Measurements from ENCODE around the gene GRM5.

GRM5 gene

DNA sequence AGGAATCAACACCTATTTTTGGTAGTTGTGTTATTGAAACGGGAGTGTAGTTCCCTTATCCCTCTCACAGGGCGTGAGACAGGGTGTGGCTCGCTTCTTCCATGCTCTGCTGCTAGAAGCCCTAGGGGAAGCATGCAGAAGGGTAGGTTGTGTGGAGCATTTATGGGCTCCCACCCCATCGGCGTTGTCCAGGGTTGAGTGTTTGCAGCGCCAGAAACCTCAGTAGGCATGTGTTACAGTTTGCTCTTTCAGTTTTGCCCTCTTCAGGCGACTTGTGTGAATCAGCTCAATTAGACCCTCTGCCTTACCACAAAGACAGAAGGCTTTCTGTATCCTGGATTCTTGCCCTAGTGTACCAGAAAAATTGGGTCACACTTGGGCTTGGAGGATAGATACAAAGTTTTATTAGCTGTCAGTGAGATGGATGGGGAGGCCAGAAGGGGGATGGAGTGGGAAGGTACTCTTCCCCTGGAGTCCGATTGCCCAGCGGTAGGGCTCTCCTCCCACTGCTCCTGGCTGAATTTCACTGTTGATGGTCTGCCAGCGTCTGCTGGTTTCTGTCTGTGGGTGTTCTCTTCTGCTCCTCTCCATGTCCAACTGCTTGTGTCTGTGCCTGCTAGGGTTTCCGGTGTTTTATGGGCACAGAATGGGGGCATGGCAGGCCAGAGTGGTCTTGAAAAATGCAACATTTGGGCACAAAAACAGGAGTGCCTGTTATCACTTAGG, 369.9 kb downstream of the GRM5 start:
- DNase-seq (ENCODE audit: low read depth) = no peak

DNA sequence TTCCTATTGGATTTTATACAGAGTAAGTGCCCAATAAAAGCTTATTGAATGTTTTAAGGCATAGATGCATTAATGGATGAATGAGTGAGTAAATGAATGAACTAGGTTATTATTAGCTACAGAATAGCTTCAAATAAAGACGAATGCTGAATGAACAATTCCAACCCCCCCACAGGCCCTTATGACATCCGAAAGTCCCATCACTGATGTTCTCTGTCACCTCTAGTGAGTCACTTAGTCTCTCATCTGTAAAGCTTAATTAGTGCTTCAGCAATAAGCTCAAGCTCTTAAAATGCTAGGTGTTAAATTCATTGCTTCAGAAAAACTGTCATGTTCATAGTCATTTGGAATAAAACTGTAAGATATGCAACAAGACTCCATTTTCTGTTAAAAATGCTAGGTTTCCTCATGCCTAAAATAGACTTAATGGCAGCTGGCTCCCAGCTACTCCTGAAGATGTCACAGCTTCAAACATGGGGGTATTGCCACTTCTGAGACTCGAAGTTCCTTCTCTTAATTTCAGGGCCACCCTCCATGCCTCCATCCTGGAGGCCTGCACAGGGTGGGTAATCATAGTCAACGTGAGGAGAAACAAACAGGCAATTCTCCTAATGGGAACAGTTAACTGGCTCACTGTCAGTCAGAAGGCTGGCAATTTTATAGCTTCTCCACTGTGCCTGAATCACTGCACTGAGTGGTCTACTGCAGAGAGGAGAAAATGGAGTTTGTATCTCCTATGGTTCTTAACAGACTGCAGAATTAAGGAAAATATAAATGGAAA, 373.3 kb downstream of the GRM5 start:
- DNase-seq (ENCODE audit: low read depth) = no peak

DNA sequence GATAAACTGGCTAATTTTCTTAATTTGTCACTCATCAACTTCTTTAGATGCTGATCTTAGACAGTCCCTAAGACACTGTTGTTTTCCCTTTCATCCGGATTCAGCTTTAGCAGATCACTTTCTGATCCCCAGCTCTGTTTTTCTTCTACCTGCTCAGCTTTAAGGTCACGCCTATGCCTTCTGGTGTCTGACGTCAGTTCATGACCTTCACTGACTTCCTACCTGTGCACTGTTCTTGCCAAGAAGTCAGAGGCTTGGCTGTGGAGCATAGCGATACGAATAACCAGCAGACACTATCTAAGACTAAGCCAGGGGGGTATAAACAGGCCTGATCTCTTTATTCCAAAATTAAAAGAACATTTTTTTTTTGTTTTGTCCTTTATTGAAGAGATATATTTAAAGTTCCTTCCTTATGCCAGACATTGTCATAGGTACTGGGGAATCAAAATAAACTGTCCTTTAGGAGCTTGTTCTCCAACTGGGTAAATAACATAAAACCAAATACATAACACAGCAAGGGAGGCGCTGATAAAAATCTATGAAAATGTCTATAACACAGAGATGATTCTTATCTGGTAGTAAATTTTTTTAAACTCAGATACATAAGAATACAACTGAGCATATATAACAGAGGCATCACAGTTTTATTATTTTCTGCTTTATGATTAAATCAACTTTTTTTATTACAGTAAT, 376.1 kb downstream of the GRM5 start:
- no peak for DNase-seq (ENCODE audit: low read depth)

DNA sequence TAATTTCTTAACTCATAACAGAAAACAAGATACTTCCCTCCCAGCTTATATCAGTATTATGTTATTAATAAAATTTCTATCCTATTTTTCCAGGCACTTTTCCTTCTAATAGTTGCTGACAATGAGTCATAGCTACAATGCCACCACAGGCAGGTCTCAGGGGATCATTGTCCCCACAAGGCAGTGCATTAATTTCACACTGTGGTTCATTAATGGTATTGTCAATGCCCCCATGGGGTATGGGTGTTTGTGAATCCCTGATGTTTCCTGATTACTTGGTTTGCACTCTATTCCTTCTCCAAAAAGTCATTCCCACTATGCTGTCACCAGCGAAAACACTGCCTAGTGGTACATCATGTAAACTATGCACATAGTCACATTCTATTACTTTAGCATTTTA, 382.8 kb downstream of the GRM5 start:
- no peak for DNase-seq (ENCODE audit: low read depth)

DNA sequence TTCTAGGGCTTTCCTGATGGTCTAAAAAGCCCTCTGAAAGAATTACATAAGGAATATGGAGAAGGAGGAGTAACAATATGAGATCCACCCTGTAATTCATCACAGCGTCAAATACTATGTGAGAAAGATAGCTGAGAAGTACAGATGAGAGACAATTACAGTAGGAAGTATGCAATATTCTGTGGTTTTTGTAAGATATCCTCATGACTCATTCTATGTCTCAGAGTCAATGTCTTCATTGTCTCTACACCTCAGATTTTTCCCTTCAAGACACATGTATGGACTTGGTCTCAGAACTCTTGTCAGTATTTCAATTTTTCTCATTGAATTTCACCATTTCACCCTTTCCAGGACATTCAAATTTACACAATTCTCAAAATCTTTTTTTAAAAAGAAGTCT, 385.0 kb downstream of the GRM5 start:
- DNase-seq (ENCODE audit: low read depth) = no peak

DNA sequence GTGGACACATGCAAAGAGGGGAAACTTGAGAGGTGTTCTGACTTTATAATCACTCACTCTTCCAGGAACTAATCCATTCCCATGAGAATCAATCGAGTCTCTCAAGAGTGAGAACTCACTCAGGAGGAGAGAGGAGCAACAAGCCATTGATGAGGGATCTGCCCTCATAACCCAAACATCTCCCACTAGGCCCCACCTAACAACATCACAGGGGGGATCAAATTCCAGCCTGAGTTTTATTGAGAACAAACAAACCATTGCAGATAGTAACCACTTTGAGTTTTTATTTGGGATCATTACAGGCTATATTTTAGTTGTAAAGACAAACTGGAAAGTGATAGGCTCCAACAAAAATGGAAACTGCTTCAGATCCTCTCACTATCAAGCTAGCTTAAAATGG, 399.4 kb downstream of the GRM5 start:
- DNase-seq (ENCODE audit: low read depth) = no peak

DNA sequence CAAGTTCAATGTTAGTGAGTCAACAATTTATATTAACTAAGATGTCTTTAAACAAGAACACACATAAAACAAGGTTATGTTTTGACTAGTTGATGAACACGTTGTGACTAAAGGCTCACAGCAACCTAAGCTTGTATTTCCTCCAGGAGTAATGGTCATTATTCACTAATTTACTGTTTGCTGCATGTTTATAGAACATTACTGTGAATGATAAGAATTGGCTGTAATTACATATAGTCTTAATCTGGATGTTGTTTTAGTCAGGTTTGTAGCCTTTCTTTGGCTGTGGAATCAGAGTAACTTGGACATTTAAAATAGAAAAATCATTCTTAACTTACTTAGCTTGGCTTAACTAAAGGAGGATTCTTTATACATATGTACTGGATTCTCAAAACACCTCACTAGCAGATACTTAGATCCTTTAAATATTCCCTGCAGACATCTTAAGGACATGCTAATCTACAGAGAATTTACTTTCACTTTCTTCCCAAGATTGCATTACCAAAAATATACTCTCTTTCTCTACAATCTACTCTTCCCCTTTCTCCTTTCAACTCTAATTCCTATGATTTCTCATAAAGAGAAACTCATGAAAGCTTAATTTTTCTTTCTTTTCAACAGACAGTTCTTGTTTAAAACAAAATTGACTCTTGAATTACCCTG, 408.6 kb downstream of the GRM5 start:
- DNase-seq (ENCODE audit: low read depth) = no peak

DNA sequence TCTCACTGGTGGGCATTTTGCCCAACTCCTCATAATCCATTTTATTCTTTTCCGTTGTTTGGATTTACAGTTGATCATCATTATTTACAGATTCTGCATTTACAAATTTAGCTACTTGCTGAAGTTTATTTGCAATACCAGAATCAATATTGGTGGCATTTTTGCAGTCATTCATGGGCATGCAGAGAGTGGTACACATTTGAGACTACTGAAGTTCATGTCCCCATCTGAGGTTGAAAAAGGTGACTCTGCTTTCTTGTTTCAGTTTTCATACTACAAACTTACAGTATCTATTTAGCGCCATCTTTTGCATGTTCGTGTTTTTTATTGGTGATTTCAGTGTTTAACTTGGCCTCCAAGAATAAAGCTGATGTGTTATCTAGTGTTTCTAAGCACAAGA, 409.5 kb downstream of the GRM5 start:
- DNase-seq (ENCODE audit: low read depth) = no peak

DNA sequence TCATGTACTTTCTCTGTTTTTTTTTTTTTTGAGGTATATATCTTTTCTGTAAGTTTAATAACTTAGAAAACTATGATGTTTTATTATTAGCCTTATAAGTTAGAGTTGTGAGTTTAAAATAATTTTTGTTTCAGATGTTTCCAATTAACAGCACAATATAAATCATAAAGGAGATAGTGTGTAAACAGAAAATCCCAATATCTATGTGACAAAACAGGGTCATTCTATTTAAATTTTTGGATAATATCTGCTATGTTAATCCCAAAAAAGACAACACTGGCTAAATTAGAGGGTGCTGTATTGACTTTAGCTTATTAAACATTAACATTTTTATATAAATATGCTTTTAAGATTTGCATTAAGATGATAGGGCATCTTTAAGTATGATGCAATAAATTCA, 410.1 kb downstream of the GRM5 start:
- no peak for DNase-seq (ENCODE audit: low read depth)

DNA sequence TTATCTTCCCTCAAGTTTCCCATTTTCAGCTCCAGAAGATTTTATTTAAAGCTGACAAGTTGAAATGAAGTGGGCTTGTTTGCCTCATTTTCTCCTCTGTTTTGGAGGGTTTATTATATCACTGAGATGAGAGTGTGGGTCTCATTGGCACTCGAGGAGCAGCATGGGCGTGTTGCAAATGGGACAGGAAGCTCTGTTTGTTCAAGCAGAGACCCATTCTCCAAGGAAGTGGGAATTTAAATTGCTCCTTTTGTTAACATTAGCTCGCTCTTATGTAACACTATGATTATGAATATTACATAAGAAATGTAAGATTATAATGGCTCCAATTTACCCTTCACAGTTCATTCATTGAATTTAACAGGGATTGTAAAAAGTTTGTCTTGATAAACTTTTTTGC, 410.6 kb downstream of the GRM5 start:
- DNase-seq (ENCODE audit: low read depth) = no peak

DNA sequence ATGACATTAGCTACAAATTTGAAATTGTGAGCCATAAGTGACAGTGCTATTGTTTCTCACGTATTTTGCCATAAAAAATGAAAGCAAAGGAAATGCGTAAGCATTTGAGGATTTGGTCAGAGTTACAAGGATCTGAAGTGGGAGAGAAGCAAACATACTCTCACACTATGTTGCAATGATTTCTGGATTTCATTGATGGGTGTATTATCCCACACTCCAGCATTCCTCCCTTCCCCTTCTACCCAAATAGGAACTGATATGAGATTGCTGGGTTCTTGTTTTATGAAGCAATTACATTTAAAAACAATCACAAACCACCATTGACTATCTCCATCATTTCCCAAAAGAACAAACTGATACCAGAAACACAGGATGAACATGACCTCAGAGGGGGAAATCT, 414.2 kb downstream of the GRM5 start:
- DNase-seq (ENCODE audit: low read depth) = no peak

DNA sequence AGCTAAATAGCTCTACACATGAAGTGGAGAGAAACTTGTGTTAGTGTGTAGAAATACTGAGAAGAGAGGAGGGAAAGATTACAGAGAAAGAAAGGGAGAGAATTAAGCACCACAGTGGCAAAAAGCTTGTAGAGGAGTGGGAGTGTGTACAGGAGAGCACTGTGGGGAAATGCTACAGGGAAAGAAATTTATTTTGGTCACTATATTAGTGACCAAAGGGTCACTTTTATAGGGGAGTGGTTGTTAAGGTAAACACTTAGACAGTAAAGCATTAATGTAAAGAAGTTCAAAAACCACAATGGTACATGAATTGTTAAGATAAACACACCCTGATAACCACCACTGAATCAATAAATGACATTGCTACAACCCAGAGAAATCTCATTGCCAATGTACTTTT, 421.1 kb downstream of the GRM5 start:
- DNase-seq (ENCODE audit: low read depth) = no peak

DNA sequence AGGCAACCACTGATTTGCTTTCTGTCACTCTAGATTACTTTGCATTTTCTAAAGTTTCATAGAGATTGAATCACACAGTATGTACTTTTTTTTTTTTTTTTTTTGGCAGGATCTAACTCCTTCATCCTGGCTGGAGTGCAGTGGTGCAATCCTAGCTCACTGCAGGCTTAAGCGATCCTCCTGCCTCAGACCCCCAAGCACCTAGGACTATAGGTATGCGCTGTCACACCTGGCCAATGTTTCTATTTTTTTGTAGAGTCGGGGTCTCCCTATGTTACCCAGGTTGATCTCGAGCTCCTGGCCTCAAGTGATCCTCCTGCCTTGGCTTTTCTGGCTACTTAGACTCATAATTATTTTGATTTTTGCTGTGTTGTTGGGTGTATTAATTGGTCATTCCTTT, 433.6 kb downstream of the GRM5 start:
- no peak for DNase-seq (ENCODE audit: low read depth)

DNA sequence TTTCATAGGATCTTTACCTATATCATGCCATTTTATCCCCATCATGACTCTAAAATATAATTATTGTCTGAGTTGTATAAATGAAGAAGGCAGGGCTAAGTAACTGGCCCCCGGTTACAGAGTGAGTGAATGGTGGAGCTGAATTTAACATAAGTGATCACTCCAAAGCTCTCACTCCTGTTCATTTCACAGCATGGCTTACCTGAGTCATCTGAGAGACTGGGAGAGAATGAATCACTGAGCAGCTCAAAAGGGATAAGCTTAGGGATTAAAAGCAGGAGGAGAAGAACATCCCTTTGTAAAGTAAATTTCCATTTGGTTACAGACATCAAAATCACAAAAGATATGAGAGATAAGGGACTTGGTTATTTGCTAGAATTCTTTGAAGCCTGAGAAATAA, 434.3 kb downstream of the GRM5 start:
- DNase-seq (ENCODE audit: low read depth) = no peak

DNA sequence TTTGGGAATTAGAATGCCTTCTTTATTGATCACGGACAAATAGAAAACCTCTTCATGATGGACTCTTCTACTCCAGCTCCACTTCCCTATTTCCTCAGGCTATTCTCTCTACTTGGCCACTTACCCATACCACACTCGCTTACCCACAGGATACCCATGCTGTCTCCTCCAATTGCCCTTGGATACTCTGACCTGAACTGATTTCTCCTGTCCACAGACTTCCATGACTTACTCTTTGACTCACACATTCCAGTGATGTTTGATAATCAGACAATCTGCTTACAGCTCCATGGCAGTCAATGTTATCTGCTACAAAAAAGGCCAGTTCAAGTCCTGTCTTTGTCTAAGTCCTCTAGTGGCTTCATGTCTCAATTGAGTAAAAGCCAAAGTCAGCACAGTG, 436.3 kb downstream of the GRM5 start:
- no peak for DNase-seq (ENCODE audit: low read depth)

DNA sequence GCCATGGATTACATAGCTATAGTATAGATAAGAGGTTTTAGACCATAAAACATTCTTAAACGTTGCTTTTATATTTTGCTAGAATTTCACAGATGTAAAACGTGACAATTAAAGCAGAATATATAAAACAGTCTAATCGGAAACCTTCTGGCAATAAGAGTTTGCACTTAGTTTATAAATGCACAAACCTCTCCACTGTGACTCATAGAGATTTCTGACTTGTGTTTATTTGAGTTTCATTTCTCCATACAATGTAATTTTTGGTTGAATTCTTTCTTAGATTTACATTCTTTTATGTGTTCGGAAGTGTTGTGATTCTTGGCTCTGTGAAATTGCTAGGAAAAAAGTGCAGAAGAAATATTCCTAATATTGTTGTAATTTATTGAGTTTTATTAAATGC, 439.6 kb downstream of the GRM5 start:
- no peak for DNase-seq (ENCODE audit: low read depth)

DNA sequence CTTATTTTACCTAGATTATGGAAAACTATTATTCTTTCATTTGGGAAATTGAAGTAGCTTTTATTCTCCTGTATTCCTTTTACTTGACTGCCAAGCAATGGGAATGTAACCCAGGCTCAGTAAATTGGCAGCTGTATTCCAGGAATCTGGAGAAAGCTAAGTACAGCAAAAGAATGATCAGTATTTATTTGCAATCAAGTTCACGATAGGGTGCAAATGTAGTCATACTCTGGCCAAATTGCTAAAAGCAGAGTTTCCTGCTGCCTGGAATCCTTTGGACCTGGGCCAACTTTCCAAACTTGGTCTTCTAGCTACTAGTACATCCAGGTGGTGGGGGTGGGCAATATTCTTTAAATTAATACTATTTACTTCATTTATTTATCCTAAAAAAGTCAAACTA, 442.3 kb downstream of the GRM5 start:
- DNase-seq (ENCODE audit: low read depth) = no peak

DNA sequence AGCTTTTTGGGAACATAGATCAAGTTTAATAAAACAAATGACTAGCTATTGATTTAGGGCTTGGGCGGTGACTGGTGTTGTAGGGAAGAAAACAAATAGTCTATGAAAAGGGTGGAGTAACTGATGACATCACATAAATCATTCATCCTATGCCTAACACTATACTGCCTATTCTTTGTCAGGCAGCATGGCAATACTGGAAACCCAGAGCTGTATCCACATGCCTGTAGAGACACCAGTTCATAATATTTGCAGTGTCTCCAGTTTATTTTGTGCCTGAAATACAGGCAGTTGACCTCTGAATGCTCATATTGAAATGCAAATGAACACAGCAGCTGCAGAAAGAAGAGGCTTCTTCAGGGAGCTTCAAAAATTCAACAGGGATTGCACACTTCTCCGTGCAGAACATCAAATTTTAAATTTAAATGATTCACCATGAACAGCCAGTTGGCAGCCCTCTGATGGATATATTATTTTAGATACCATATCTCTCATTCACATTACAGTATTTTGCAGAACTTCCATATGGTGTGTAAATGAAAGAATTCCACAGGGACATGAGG, 445.1 kb downstream of the GRM5 start:
- no peak for DNase-seq (ENCODE audit: low read depth)

DNA sequence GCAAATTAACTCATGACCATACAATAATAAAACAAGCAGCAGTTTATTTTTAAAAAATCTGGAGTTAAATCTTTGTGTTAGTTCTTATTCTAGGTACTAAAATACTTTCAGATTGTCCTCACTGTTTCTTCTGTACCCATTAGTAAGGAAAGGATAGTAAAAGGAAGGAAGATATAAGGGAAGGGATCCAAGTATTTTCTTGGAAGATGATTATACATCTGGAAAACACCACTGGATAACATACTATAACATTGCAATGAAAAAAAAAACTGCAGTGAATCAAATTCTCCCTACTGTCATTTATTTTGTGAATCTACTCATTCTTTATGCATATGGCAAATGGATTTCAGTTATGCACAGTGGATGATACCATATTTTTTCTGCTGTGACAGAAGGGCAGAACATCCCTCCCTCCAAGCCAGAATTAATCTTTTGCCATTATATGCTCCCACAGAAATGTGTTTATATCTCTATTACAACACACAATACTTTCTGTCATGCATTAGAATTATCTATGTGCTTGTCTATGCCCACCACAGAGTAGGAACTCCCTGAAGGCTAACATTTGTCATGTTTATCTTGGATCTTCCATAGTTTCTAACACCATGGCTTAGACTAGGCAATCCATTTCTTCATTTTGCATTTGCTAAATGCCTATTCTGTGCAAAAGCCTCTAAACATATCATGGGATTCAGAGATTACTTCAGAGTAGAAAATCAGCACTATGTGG, 446.0 kb downstream of the GRM5 start:
- no peak for DNase-seq (ENCODE audit: low read depth)

DNA sequence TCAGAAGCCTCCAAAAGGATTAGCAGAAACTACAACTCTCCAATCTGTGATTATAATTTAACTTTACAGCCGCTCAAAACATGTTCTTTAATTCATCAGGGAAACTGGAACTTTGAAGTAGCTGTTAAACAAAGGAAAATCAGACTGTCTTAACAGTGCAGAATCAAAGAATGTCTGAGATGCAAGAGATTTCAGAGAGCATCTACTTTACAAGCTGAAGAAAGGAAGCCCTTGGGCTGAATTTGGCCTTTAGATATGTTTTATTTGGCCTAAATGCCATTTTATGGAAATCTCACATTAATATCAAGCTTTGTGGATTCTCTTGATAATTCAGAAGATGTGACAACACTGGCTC, 446.7 kb downstream of the GRM5 start:
- no peak for DNase-seq (ENCODE audit: low read depth)

DNA sequence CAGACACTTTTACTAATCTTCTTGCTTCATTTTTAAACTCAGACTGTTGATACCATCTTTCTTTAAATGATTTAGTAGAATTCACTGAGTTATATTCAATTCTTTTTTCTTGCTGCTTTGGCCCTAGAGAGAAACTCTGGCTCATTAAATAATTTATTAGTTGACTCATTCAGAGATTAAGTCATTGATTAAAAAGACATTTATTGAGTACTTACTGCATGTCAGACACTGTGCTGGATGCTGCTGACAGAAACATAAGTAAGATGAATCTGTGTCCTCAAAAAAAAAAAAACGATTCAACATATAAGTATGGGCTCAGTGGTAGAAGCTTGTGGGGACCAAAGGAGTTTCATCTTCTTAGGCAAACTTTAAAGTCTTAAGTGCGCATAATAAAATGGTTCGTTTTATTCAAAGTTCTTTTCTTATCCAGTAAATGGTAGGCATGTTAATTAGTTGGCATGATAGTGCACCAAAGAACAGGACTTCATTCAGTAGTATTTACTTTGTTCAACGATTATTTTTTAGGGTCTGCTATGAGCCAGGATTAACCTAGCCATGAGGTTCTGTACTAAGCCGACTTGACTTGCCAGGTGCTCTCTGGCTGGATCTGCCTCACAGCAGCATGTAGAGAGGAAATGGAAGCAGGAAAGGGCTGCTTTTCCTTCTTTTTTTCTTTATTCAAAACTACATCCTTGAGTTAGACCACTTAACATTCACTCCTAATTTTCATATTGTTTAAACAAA, 447.3 kb downstream of the GRM5 start:
- no peak for DNase-seq (ENCODE audit: low read depth)
